VCaP (cell line): ENCODE measurements around the gene CWF19L2.
"Not testable (repeated sequence)": the region's sequence is repeated elsewhere in the genome, so short reads cannot be mapped to it uniquely, and the experiment has no call there.

ENCODE experiments used
- H3K27ac ChIP-seq: fragments of 450-650 bp; 2 replicates; pipeline ENCODE4 v1.5.1; 2017
- CTCF ChIP-seq: fragments of 450-650 bp; conservative IDR thresholded peaks from 2 replicates; pipeline ENCODE4 v1.5.1; 2017; ENCODE audit warnings: mild to moderate bottlenecking, moderate library complexity

CWF19L2 gene

DNA sequence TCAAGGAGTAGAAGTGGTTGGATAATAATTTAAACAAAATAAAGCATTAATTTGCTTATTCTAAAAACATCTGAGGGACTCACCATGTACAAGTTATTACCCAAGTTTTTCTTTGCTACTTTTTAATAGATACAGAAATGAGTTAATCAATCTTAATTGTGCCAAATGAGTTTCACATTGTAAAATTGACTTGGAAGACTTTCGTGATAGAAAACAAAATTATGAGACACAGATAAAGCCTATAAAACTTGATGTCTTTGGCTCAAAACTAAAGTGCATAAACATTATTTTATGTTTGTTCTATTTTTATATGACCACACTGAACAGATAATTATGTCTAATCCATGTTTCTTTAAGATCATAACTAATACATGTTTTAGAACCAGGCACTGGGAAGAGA, 10.1 kb upstream of the CWF19L2 start:
- TF ChIP-seq CTCF: no peak
- H3K27ac ChIP-seq: peak overlapping the region; percentile 34; the same call in 1 of the 2 replicates

GRCh38 chr11:107466275-107466866, 8.7 kb upstream of the CWF19L2 start:
- not testable (repeated sequence) for H3K27ac ChIP-seq

- TF ChIP-seq CTCF: no peak
- H3K27ac ChIP-seq: peak overlapping the region; percentile 76
Observed at GRCh38 chr11:107457205-107457557, 444 bp downstream of the CWF19L2 start.

GRCh38 chr11:107453594-107454286, 3.9 kb downstream of the CWF19L2 start:
- no peak for TF ChIP-seq CTCF

DNA sequence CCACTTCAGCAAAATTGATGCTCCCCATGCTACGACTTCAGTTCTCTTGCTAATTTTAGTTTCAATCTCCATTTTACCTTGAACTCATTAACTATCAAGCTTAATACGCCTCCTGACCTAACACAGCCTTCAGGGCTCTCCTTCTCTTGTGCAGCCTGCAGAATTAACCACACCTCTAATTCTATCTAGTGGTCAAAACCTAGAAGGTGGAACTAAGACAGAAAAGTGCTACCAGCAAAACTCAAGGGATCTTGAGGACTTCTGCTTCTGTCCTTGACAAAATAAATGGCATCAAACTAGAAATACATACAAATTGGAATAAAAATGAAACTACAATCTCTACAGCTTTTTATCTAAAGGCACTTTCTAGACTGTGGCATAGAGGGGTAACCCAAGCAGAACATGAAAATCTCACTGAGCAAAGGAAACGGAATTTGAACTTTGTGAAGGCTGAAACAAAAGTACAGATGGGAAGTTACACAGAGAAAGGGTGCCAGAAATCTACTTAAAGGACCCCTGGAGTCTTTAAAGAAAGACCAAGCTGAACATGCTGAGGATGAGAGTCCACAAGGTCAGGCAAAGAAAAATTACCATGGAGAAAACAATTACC, 10.7 kb downstream of the CWF19L2 start:
- no peak overlapping the region for H3K27ac ChIP-seq
- no peak for TF ChIP-seq CTCF

More at GRCh38 chr11:107453594-107454286, 3.9 kb downstream of the CWF19L2 start:
- no peak overlapping the region for H3K27ac ChIP-seq

GRCh38 chr11:107442715-107443215, 14.9 kb downstream of the CWF19L2 start:
- TF ChIP-seq CTCF: no peak
- no peak overlapping the region for H3K27ac ChIP-seq

DNA sequence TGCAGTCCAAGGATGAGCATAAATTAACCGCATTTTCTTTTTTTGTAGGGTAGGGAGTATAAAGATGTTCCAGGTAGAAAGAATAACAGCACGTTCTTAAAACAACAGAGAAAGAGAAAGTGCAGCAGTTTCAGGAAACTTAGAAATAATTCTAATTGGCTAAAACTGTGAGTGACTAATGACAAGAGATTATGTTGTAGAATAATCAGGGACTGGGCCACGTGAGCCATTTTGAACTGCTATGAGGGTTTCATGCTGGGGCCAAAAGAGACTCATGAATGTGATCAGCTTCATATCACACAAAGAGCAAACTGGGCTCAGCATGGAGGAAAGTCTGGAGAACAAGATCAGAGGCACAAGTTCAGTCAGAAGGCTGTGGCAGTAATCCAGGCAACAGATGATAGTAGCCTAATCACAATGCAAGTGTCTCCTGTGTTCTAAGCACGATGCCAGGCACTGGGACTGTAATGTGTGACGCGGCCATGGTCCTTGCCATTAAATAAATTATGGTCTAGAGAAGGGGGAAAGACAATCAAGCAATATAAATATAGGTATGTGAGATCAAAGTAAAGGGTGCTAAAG, 17.9 kb downstream of the CWF19L2 start:
- TF ChIP-seq CTCF: no peak
- H3K27ac ChIP-seq: no peak overlapping the region
